Measurements from ENCODE around the gene INAFM1. TPM values are rescaled to one million over a fixed set of nuclear protein-coding genes. Genes with fewer than 3 reads are reported as not detected.

The INAFM1 gene
- total RNA-seq, 1 donor from 2014 or later = 4.8 TPM

GRCh38 chr19:47305309-47305751, 30.6 kb downstream of the INAFM1 start:
- peaks cover 4% of the 10 kb centered on the region for H3K27me3 Mint-ChIP-seq (ENCODE audit: unreplicated experiment)
- DNase-seq (ENCODE audit: low spot score) = peak; percentile 75
- no peak overlapping the region for H3K4me3 Mint-ChIP-seq (ENCODE audit: unreplicated experiment)
- H3K4me1 Mint-ChIP-seq (ENCODE audit: unreplicated experiment) = no peaks in the 10 kb centered on the region
- H3K9me3 Mint-ChIP-seq (ENCODE audit: unreplicated experiment) = no peaks in the 10 kb centered on the region
- peak; percentile 99 for TF ChIP-seq CTCF (IDR thresholded peaks at IDR 0.05; ENCODE audit: unreplicated experiment)
- no peaks in the 10 kb centered on the region for H3K36me3 Mint-ChIP-seq (ENCODE audit: low read depth, unreplicated experiment)
- no peak overlapping the region for H3K27ac Mint-ChIP-seq (ENCODE audit: unreplicated experiment)

GRCh38 chr19:47306303-47306702, 31.6 kb downstream of the INAFM1 start:
- Mint-ChIP-seq H3K4me1 (ENCODE audit: unreplicated experiment) (no peaks in the 10 kb centered on the region), H3K27ac (ENCODE audit: unreplicated experiment) (no peak overlapping the region), H3K9me3 (ENCODE audit: unreplicated experiment) (no peaks in the 10 kb centered on the region), H3K36me3 (ENCODE audit: low read depth, unreplicated experiment) (no peaks in the 10 kb centered on the region), H3K4me3 (ENCODE audit: unreplicated experiment) (no peak overlapping the region), H3K27me3 (ENCODE audit: unreplicated experiment) (peaks cover 4% of the 10 kb centered on the region)
- no peak for TF ChIP-seq CTCF (IDR thresholded peaks at IDR 0.05; ENCODE audit: unreplicated experiment)
- DNase-seq (ENCODE audit: low spot score) = no peak

- Mint-ChIP-seq H3K27ac (ENCODE audit: unreplicated experiment) (no peak overlapping the region), H3K36me3 (ENCODE audit: low read depth, unreplicated experiment) (no peaks in the 10 kb centered on the region), H3K27me3 (ENCODE audit: unreplicated experiment) (peaks cover 6% of the 10 kb centered on the region), H3K4me3 (ENCODE audit: unreplicated experiment) (no peak overlapping the region), H3K4me1 (ENCODE audit: unreplicated experiment) (no peaks in the 10 kb centered on the region), H3K9me3 (ENCODE audit: unreplicated experiment) (no peaks in the 10 kb centered on the region)
- no peak for TF ChIP-seq CTCF (IDR thresholded peaks at IDR 0.05; ENCODE audit: unreplicated experiment)
- no peak for DNase-seq (ENCODE audit: low spot score)
Observed at GRCh38 chr19:47309038-47309437, 34.4 kb downstream of the INAFM1 start.

GRCh38 chr19:47309608-47310007, 34.9 kb downstream of the INAFM1 start, which contains the start of gene C5AR1:
C5AR1 (plus strand) TSS chr19:47309861; CDS start chr19:47309896, 35 bp downstream.
- Mint-ChIP-seq H3K4me3 (ENCODE audit: unreplicated experiment) (no peak within 1 kb of the TSS), H3K27ac (ENCODE audit: unreplicated experiment) (no peak within 1 kb of the TSS)
- DNase-seq (ENCODE audit: low spot score) = no peak

GRCh38 chr19:47310323-47310722, 35.6 kb downstream of the INAFM1 start:
- no peak for TF ChIP-seq CTCF (IDR thresholded peaks at IDR 0.05; ENCODE audit: unreplicated experiment)
- no peaks in the 10 kb centered on the region for H3K9me3 Mint-ChIP-seq (ENCODE audit: unreplicated experiment)
- DNase-seq (ENCODE audit: low spot score) = no peak
- no peaks in the 10 kb centered on the region for H3K36me3 Mint-ChIP-seq (ENCODE audit: low read depth, unreplicated experiment)
- no peak overlapping the region for H3K27ac Mint-ChIP-seq (ENCODE audit: unreplicated experiment)
- no peaks in the 10 kb centered on the region for H3K4me1 Mint-ChIP-seq (ENCODE audit: unreplicated experiment)
- H3K4me3 Mint-ChIP-seq (ENCODE audit: unreplicated experiment) = no peak overlapping the region
- peaks cover 6% of the 10 kb centered on the region for H3K27me3 Mint-ChIP-seq (ENCODE audit: unreplicated experiment)

More at GRCh38 chr19:47309608-47310007, 34.9 kb downstream of the INAFM1 start, which contains the start of gene C5AR1:
- H3K27me3 Mint-ChIP-seq (ENCODE audit: unreplicated experiment) = peaks cover 6% of the 10 kb centered on the region
- H3K9me3 Mint-ChIP-seq (ENCODE audit: unreplicated experiment) = no peaks in the 10 kb centered on the region
- TF ChIP-seq CTCF (IDR thresholded peaks at IDR 0.05; ENCODE audit: unreplicated experiment) = no peak
- no peaks in the 10 kb centered on the region for H3K4me1 Mint-ChIP-seq (ENCODE audit: unreplicated experiment)
- H3K36me3 Mint-ChIP-seq (ENCODE audit: low read depth, unreplicated experiment) = no peaks in the 10 kb centered on the region
